Endothelial cell of umbilical vein (primary cell): Measurements from ENCODE around the gene EXD3. TPM values are rescaled to one million over a fixed set of nuclear protein-coding genes. Genes with fewer than 3 reads are reported as not detected.

Experiments used
- BruUV-seq: library from RNA; stranded (reverse); fragments of 400-500 nt; replicated peaks from 2 replicates; lab custom pipeline; 2021; lab: Mats Ljungman, UMichigan
- CTCF ChIA-PET: fragments of 300-600, 350-600 bp; sonication (Branson Sonifier 250); formaldehyde crosslinking; loops from one replicate; lab custom pipeline; 2021; ENCODE audit warnings: antibody characterized with exemption, inconsistent platforms; lab: Charles Lee
- POLR2A ChIA-PET: fragments of 300-600, 350-600 bp; sonication (Branson Sonifier 250); formaldehyde crosslinking; loops from one replicate; lab custom pipeline; 2021; ENCODE audit warnings: antibody characterized with exemption, inconsistent platforms; lab: Charles Lee
- DNase-seq: peaks from one replicate; pipeline ENCODE4 v3.0.0-alpha.2; 2011; ENCODE audit warnings: low read depth, low spot score
- FAIRE-seq: peaks from 2 replicates; lab custom pipeline; 2011; peaks lifted over from hg19 to GRCh38; lab: Jason Lieb, UNC
- H2AFZ ChIP-seq: 2 replicates; pipeline ENCODE4 v1.6.0; 2012; ENCODE audit warnings: low read depth, low read length, control low read depth, inconsistent platforms
- H3K27ac ChIP-seq: 2 replicates; pipeline ENCODE4 v1.5.1; 2011; ENCODE audit warnings: low read depth, mild to moderate bottlenecking, control low read depth, low read length, moderate library complexity; ENCODE audit not compliant: insufficient read depth
- H3K27me3 ChIP-seq, 2 experiments: 2 replicates each; pipeline versions ENCODE4 v1.6.0 to v1.6.1; 2011; ENCODE audit warnings: low read length in 2 of 2, mixed read lengths in 1 of 2; ENCODE audit not compliant: control insufficient read depth in 2 of 2, insufficient read depth in 2 of 2
- H3K36me3 ChIP-seq, 2 experiments: 2 replicates in 1 of 2; 3 replicates in 1 of 2; pipeline ENCODE4 v1.5.1; 2011; ENCODE audit warnings: low read length in 2 of 2, mild to moderate bottlenecking in 1 of 2, moderate library complexity in 1 of 2; ENCODE audit not compliant: control insufficient read depth in 2 of 2, insufficient read depth in 2 of 2; ENCODE audit errors: extremely low read depth in 1 of 2
- H3K4me1 ChIP-seq: 3 replicates; pipeline ENCODE4 v1.5.1; 2011; ENCODE audit warnings: mild to moderate bottlenecking, low read length; ENCODE audit not compliant: control insufficient read depth, insufficient read depth; ENCODE audit errors: extremely low read depth
- H3K4me2 ChIP-seq: 2 replicates; pipeline ENCODE4 v1.6.1; 2011; ENCODE audit warnings: low read length, control low read depth, mixed read lengths; ENCODE audit not compliant: insufficient read depth
- H3K4me3 ChIP-seq, 3 experiments: fragments of 200-600 bp in 1 of 3; sonication (generic), shearing (Covaris generic) in 1 of 3; replicated peaks in 1 of 3; 2 replicates each; pipeline ENCODE4 v1.5.1; 2011 to 2016; ENCODE audit warnings: control low read depth in 3 of 3, low read length in 3 of 3, mild to moderate bottlenecking in 2 of 3, inconsistent platforms in 1 of 3, low read depth in 1 of 3, moderate library complexity in 1 of 3; ENCODE audit not compliant: insufficient read depth in 1 of 3
- H3K79me2 ChIP-seq: 2 replicates; pipeline ENCODE4 v1.6.0; 2012; ENCODE audit warnings: low read length, inconsistent platforms; ENCODE audit not compliant: control insufficient read depth, insufficient read depth
- H3K9ac ChIP-seq: replicated peaks from 2 replicates; pipeline ENCODE3; 2011; ENCODE audit warnings: low read length, control low read depth; ENCODE audit not compliant: insufficient read depth; ENCODE audit errors: extremely low read depth
- H3K9me1 ChIP-seq: replicated peaks from 3 replicates; pipeline ENCODE4 v1.6.0; 2011; ENCODE audit warnings: mild to moderate bottlenecking, low read length; ENCODE audit not compliant: control insufficient read depth, insufficient read depth; ENCODE audit errors: extremely low read depth
- H3K9me3 ChIP-seq: replicated peaks from 2 replicates; pipeline ENCODE4 v1.5.1; 2012; ENCODE audit warnings: low read length, inconsistent platforms; ENCODE audit not compliant: control insufficient read depth, insufficient read depth
- H4K20me1 ChIP-seq: replicated peaks from 2 replicates; pipeline ENCODE3; 2011; ENCODE audit warnings: mild to moderate bottlenecking, low read length; ENCODE audit not compliant: control insufficient read depth, insufficient read depth; ENCODE audit errors: extremely low read depth
- EZH2 ChIP-seq: IDR thresholded peaks from 2 replicates; pipeline ENCODE4 v1.6.1; 2012; ENCODE audit warnings: borderline replicate concordance, low read depth, mild to moderate bottlenecking, moderate library complexity, low read length, inconsistent platforms; ENCODE audit not compliant: severe bottlenecking
- FOS ChIP-seq: IDR thresholded peaks from 2 replicates; pipeline ENCODE4 v1.6.1; 2011; ENCODE audit warnings: mild to moderate bottlenecking, low read length, moderate library complexity, borderline replicate concordance; ENCODE audit not compliant: insufficient read depth
- GATA2 ChIP-seq: IDR thresholded peaks from 2 replicates; pipeline ENCODE4 v1.7.0; 2011; ENCODE audit warnings: low read depth, mild to moderate bottlenecking, moderate library complexity, mixed read lengths, low read length; ENCODE audit not compliant: insufficient read length, insufficient read depth
- JUN ChIP-seq: IDR thresholded peaks from 2 replicates; pipeline ENCODE4 v1.6.1; 2011; ENCODE audit warnings: borderline replicate concordance, low read depth; ENCODE audit not compliant: insufficient read length, insufficient read depth
- MYC ChIP-seq: IDR thresholded peaks from one replicate; pipeline ENCODE4 v1.6.1; 2011; ENCODE audit warnings: mild to moderate bottlenecking, low read depth, low read length
- POLR2A ChIP-seq: IDR thresholded peaks from 2 replicates; pipeline ENCODE4 v1.6.1; 2012; ENCODE audit warnings: low read depth, mild to moderate bottlenecking, control low read depth, low read length
- POLR2AphosphoS5 ChIP-seq: IDR thresholded peaks from 2 replicates; pipeline ENCODE4 v1.6.1; 2012; ENCODE audit warnings: low read depth, mild to moderate bottlenecking, control low read depth, low read length, moderate library complexity; ENCODE audit not compliant: insufficient read depth
- dilution Hi-C: fragments of 300-500 bp; cut with MboI; formaldehyde crosslinking; loops from one replicate; pipeline ENCODE4 v1.15.0; 2019; ENCODE audit warnings: low sequenced_read_pairs; ENCODE audit not compliant: extremely low pct_ligation_motif_present
- intact Hi-C: fragments of 100-400 bp; cut with micrococcal nuclease; formaldehyde crosslinking; loops from one replicate; pipeline ENCODE4 v1.10.0; 2022
- polyA plus RNA-seq, 4 experiments: library from polyadenylated mRNA; depleted of rRNA in 3 of 4; stranded (reverse) in 3 of 4; unstranded in 1 of 4; fragments of >200 nt; gene quantifications; 2 replicates each; pipeline versions ENCODE4 v1.2.1 to v1.2.3, GENCODE V29; 2011 to 2012; ENCODE audit warnings: missing spikeins in 1 of 4
- total RNA-seq: library from RNA; stranded (reverse); gene quantifications from 2 replicates; pipeline ENCODE4 v1.2.3, GENCODE V29; 2021
- TF ChIP-seq, protein P1 (sequence below): IDR thresholded peaks from 2 replicates; pipeline ENCODE4 v1.6.1; 2011; ENCODE audit not compliant: insufficient read depth, insufficient read length
- TF ChIP-seq, protein P2 (sequence below), 2 donors: IDR thresholded peaks; 1 replicate in 1 of 2; 2 replicates in 1 of 2; pipeline ENCODE4 v1.5.1; 2011; ENCODE audit warnings: low read length in 2 of 2, mild to moderate bottlenecking in 2 of 2, moderate library complexity in 2 of 2, control low read depth in 1 of 2, inconsistent platforms in 1 of 2, low read depth in 1 of 2; ENCODE audit not compliant: insufficient read depth in 1 of 2; ENCODE audit errors: extremely low read depth in 1 of 2

EXD3 gene
- total and polyA plus RNA-seq, 2 donors (not counting 3 experiments of a cell fraction or from before 2014, with no cell fraction given): 17.7 to 30.3 TPM

GRCh38 chr9:137391411-137391754 lies 31.6 kb downstream of the EXD3 start:
- TF ChIP-seq FOS (no peak), MYC (no peak), POLR2AphosphoS5 (no peak), JUN (no peak), EZH2 (no peak), POLR2A (no peak), GATA2 (no peak)
- TF ChIP-seq, protein P1, sequence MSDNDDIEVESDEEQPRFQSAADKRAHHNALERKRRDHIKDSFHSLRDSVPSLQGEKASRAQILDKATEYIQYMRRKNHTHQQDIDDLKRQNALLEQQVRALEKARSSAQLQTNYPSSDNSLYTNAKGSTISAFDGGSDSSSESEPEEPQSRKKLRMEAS: no peak
- TF ChIP-seq, protein P2, sequence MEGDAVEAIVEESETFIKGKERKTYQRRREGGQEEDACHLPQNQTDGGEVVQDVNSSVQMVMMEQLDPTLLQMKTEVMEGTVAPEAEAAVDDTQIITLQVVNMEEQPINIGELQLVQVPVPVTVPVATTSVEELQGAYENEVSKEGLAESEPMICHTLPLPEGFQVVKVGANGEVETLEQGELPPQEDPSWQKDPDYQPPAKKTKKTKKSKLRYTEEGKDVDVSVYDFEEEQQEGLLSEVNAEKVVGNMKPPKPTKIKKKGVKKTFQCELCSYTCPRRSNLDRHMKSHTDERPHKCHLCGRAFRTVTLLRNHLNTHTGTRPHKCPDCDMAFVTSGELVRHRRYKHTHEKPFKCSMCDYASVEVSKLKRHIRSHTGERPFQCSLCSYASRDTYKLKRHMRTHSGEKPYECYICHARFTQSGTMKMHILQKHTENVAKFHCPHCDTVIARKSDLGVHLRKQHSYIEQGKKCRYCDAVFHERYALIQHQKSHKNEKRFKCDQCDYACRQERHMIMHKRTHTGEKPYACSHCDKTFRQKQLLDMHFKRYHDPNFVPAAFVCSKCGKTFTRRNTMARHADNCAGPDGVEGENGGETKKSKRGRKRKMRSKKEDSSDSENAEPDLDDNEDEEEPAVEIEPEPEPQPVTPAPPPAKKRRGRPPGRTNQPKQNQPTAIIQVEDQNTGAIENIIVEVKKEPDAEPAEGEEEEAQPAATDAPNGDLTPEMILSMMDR (IDR thresholded peaks at IDR 0.05; ENCODE audit: extremely low read depth in 1 of 2, insufficient read depth in 1 of 2, low read depth in 1 of 2, low read length in 2 of 2): no peak
- no peaks in the 10 kb centered on the region for H3K27me3 ChIP-seq
- H3K9ac ChIP-seq: no peak overlapping the region
- intact Hi-C loops (no loop called here), dilution Hi-C loops (no loop called here)
- H4K20me1 ChIP-seq: no peaks in the 10 kb centered on the region
- H3K4me3 ChIP-seq: no peak overlapping the region
- no peak overlapping the region for H3K27ac ChIP-seq
- ChIA-PET CTCF (interaction anchor here (0.6 to 1.5 kb wide), 3 partner anchors 28 to 1698 kb away, joined by 3 read pairs; no protein-coding TSS in a partner anchor), POLR2A (no interaction called here)
- H2AFZ ChIP-seq: no peak overlapping the region
- H3K9me1 ChIP-seq: no peaks in the 10 kb centered on the region
- H3K79me2 ChIP-seq: no peaks in the 10 kb centered on the region
- H3K4me2 ChIP-seq: no peak overlapping the region
- DNase-seq (no peak), FAIRE-seq (no peak)
- no TSS peak for BruUV-seq
- H3K36me3 ChIP-seq: peaks cover 0 to 4% of the 10 kb centered on the region in 2 experiments
- peaks cover 13% of the 10 kb centered on the region for H3K4me1 ChIP-seq
- H3K9me3 ChIP-seq: no peaks in the 10 kb centered on the region
